Astrocyte (in vitro differentiated cells and primary cell): ENCODE data around the gene RSPH1. TPM values are rescaled to one million over a fixed set of nuclear protein-coding genes. Genes with fewer than 3 reads are reported as not detected.

Experiments
- DNase-seq: peaks from one replicate; pipeline ENCODE4 v3.0.0-alpha.2; 2010; ENCODE audit warnings: low read depth
- FAIRE-seq: peaks from 2 replicates; lab custom pipeline; 2011; peaks lifted over from hg19 to GRCh38; lab: Jason Lieb, UNC
- H2AFZ ChIP-seq: 2 replicates; pipeline ENCODE4 v1.6.0; 2012; ENCODE audit warnings: low read depth, low read length, inconsistent platforms
- H3K27ac ChIP-seq: 2 replicates; pipeline ENCODE4 v1.5.1; 2011; ENCODE audit warnings: low read depth, low read length, inconsistent platforms
- H3K27me3 ChIP-seq: 2 replicates; pipeline ENCODE4 v1.6.0; 2011; ENCODE audit warnings: low read length, inconsistent platforms; ENCODE audit not compliant: insufficient read depth
- H3K36me3 ChIP-seq: 2 replicates; pipeline ENCODE4 v1.5.1; 2011; ENCODE audit warnings: low read length, inconsistent platforms; ENCODE audit not compliant: insufficient read depth
- H3K4me1 ChIP-seq: 2 replicates; pipeline ENCODE4 v1.5.1; 2011; ENCODE audit warnings: low read length, inconsistent platforms; ENCODE audit not compliant: insufficient read depth
- H3K4me2 ChIP-seq: 2 replicates; pipeline ENCODE4 v1.6.0; 2012; ENCODE audit warnings: low read length, inconsistent platforms
- H3K4me3 ChIP-seq: 2 replicates; pipeline ENCODE4 v1.5.1; 2011; ENCODE audit warnings: low read depth, mild to moderate bottlenecking, low read length, inconsistent platforms; ENCODE audit not compliant: insufficient read depth
- H3K79me2 ChIP-seq: 2 replicates; pipeline ENCODE4 v1.6.0; 2012; ENCODE audit warnings: mild to moderate bottlenecking, low read length, inconsistent platforms; ENCODE audit not compliant: insufficient read depth
- H3K9ac ChIP-seq: 2 replicates; pipeline ENCODE4 v1.6.0; 2012; ENCODE audit warnings: mild to moderate bottlenecking, low read length, inconsistent platforms
- H3K9me3 ChIP-seq: 2 replicates; pipeline ENCODE4 v1.5.1; 2012; ENCODE audit warnings: low read depth, mild to moderate bottlenecking, low read length, inconsistent platforms; ENCODE audit not compliant: insufficient read depth
- H4K20me1 ChIP-seq: 2 replicates; pipeline ENCODE4 v1.6.0; 2012; ENCODE audit warnings: low read length, inconsistent platforms; ENCODE audit not compliant: insufficient read depth
- H3K27ac Mint-ChIP-seq: one replicate; pipeline ENCODE4 v1.8.0; 2021; ENCODE audit warnings: mild to moderate bottlenecking, mixed read lengths; ENCODE audit not compliant: unreplicated experiment
- H3K27me3 Mint-ChIP-seq: one replicate; pipeline ENCODE4 v1.8.0; 2021; ENCODE audit warnings: low read depth, mixed read lengths; ENCODE audit not compliant: unreplicated experiment
- H3K36me3 Mint-ChIP-seq: one replicate; pipeline ENCODE4 v1.8.0; 2021; ENCODE audit warnings: low read depth, mixed read lengths; ENCODE audit not compliant: unreplicated experiment
- H3K4me1 Mint-ChIP-seq: one replicate; pipeline ENCODE4 v1.8.0; 2021; ENCODE audit warnings: low read depth, mixed read lengths; ENCODE audit not compliant: unreplicated experiment
- H3K4me3 Mint-ChIP-seq: one replicate; pipeline ENCODE4 v1.8.0; 2021; ENCODE audit warnings: mild to moderate bottlenecking, moderate library complexity, mixed read lengths; ENCODE audit not compliant: unreplicated experiment
- H3K9me3 Mint-ChIP-seq: one replicate; pipeline ENCODE4 v1.8.0; 2021; ENCODE audit warnings: mild to moderate bottlenecking, mixed read lengths; ENCODE audit not compliant: unreplicated experiment
- CTCF ChIP-seq: IDR thresholded peaks from 2 replicates; pipeline ENCODE4 v1.5.1; 2011; ENCODE audit warnings: low read depth, mild to moderate bottlenecking, inconsistent platforms, low read length, moderate library complexity; ENCODE audit not compliant: insufficient read depth
- EZH2 ChIP-seq: IDR thresholded peaks from 2 replicates; pipeline ENCODE4 v1.6.1; 2012; ENCODE audit warnings: mild to moderate bottlenecking, low read length, inconsistent platforms; ENCODE audit not compliant: insufficient read depth
- total RNA-seq: library from RNA; stranded (reverse); gene quantifications from 2 replicates; pipeline ENCODE4 v1.2.1, GENCODE V29; 2021

Gene RSPH1
- total RNA-seq, 1 donor from 2014 or later = 0.43 TPM

DNA sequence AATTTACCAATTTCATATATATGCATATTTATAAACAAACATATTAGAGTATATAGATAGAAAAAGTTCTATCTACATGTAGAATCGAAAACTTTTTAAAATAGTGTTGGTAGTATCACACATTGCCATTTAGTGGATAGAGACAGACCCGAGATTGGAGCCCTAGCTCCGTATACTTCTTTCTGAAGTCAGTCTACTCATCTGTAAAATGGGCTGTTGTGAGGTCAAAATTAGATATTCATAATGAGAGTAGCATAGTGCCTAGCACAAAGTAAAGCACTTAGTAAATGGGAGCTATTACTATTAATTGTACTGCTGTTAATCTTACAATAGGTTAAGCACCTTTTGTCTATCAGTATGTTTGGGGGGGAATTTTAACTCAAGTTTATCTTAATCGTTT is 4.2 kb upstream of the RSPH1 start:
- no peaks in the 10 kb centered on the region for H3K27me3 ChIP-seq
- H3K4me2 ChIP-seq = no peak overlapping the region
- no peak overlapping the region for H3K4me3 ChIP-seq
- Mint-ChIP-seq H3K27ac (no peak overlapping the region), H3K27me3 (peaks cover 11% of the 10 kb centered on the region), H3K36me3 (no peaks in the 10 kb centered on the region), H3K9me3 (no peaks in the 10 kb centered on the region), H3K4me1 (peaks cover 5% of the 10 kb centered on the region), H3K4me3 (no peak overlapping the region)
- DNase-seq (no peak), FAIRE-seq (no peak)
- no peaks in the 10 kb centered on the region for H3K9me3 ChIP-seq
- TF ChIP-seq EZH2 (no peak), CTCF (no peak)
- H2AFZ ChIP-seq = no peak overlapping the region
- H3K4me1 ChIP-seq = peaks cover 5% of the 10 kb centered on the region
- H3K9ac ChIP-seq = no peak overlapping the region
- H3K36me3 ChIP-seq = no peaks in the 10 kb centered on the region
- no peaks in the 10 kb centered on the region for H4K20me1 ChIP-seq
- H3K27ac ChIP-seq = no peak overlapping the region
- H3K79me2 ChIP-seq = no peaks in the 10 kb centered on the region

DNA sequence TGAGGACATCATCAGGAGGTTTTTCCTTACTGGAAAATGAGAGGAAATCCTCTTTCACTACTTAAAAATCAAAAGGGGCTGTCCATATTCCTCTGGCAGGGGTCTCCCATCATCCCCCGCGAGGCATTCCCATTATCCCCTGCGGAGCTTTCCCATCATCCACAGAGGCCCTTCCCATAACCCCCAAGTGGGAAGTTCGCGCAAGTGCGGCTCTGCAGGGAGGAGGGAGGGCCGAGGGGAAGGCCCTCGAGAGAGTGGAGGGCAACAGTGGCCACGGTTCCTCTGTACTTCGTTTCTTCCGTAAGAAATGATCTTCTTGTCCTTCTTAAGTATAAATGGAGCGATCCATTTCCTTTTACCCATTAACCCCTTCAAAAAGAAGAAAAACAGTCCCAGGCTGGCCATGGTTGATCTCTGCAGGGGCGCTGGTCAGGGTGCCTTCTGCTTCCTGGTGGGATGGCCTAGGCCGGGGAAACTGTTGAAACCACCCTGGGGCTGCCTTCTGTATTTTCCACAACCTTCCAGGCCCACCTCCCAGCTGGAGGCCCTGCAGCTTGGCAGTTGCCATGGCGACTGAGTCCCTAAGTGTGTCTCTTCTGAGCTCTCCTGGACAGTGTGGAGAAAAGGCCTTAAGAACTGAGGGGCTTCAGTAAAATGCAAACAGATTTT is 3.6 kb upstream of the RSPH1 start:
- no peaks in the 10 kb centered on the region for H3K36me3 Mint-ChIP-seq
- no peak for FAIRE-seq
- H3K4me2 ChIP-seq = no peak overlapping the region

More for the DNA sequence above, 3.6 kb upstream of the RSPH1 start:
- Mint-ChIP-seq H3K4me1 (peaks cover 5% of the 10 kb centered on the region), H3K27ac (no peak overlapping the region), H3K27me3 (peaks cover 8% of the 10 kb centered on the region), H3K4me3 (no peak overlapping the region), H3K9me3 (no peaks in the 10 kb centered on the region)
- no peaks in the 10 kb centered on the region for H4K20me1 ChIP-seq
- H3K9me3 ChIP-seq = no peaks in the 10 kb centered on the region
- no peak overlapping the region for H3K9ac ChIP-seq
- no peaks in the 10 kb centered on the region for H3K79me2 ChIP-seq
- no peaks in the 10 kb centered on the region for H3K36me3 ChIP-seq
- TF ChIP-seq EZH2 = no peak
- no peak for TF ChIP-seq CTCF
- no peaks in the 10 kb centered on the region for H3K27me3 ChIP-seq
- peaks cover 5% of the 10 kb centered on the region for H3K4me1 ChIP-seq
- DNase-seq = no peak
- no peak overlapping the region for H3K27ac ChIP-seq
- H2AFZ ChIP-seq = no peak overlapping the region
- H3K4me3 ChIP-seq = no peak overlapping the region
